NCI-H1105 (cell line): Measurements from ENCODE around the gene GOLPH3.

Source experiments
- DNase-seq: peaks from one replicate; lab custom pipeline; 2025; lab: John Stamatoyannopoulos, UW

GOLPH3 gene

GRCh38 chr5:32170303-32171151 is 3.6 kb downstream of the GOLPH3 start:
- no peak for DNase-seq

DNA sequence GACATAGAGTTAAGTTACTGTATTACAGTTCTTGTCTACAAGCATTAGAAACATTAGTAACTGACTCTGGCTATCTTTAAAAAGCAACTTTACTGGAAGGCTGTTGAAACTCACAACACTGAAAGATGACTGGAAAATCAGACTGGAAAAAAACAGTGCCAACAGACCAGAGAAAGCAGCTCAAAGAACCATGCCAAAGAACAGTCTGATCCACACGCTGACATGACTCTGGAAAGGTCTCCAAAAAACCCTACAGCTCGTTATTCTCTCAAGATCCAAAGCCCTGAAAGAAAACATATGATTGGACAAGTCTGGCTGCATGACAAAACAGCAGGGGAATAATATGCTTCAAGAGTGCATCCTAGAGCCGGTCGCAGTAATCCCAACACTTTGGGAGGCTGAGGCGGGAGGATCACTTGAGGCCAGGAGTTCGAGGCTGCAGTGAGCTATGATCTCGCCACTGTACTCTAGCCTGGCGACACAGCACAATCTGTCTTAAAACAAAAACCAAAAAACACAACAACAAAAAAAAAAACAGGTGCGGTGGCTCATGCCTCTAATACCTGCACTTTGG is 5.6 kb downstream of the GOLPH3 start:
- no peak for DNase-seq

GRCh38 chr5:32165597-32165996 is 8.5 kb downstream of the GOLPH3 start:
- DNase-seq: no peak

- DNase-seq: no peak
Measured at GRCh38 chr5:32163785-32164184, 10.3 kb downstream of the GOLPH3 start.

DNA sequence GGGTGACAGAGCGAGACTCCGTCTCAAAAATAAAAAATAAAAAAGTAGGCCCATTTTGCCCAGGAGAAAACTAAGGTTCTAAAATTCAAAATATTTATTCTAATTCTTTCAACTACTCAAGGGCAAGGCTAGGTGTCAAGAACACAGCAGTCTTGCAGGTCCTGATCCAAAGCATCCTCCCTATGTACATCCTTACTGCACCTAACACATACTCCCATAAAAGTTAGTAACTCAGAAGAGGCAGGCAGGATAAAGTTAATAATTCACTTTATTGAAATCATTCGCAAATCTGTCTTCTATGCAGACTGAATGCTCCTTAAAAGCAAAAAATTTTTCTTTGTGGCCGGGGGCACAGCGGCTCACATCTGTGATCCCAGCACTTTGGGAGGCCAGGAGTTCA is 11.1 kb downstream of the GOLPH3 start:
- no peak for DNase-seq

- no peak for DNase-seq
Measured at GRCh38 chr5:32160228-32160627, 13.9 kb downstream of the GOLPH3 start.

- no peak for DNase-seq
Measured at GRCh38 chr5:32159328-32160072, 14.6 kb downstream of the GOLPH3 start.

DNA sequence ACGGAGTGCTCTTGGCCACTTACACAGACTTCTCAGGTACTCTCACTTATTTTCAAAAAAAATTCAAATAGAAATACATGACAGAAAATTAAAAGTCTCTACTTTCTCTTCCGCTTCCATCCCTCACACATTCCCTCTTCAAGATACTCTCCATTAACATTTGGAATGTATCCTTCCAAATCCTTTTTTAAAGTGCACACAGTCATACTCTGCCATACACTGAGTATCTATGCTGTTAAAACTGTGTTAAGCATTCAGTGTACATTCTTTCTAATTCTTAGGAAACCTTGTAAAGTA is 15.5 kb downstream of the GOLPH3 start:
- DNase-seq: no peak

GRCh38 chr5:32157078-32157477 is 17.0 kb downstream of the GOLPH3 start:
- no peak for DNase-seq

GRCh38 chr5:32156635-32157034 is 17.5 kb downstream of the GOLPH3 start:
- DNase-seq: no peak

- no peak for DNase-seq
Measured at GRCh38 chr5:32155211-32155610, 18.9 kb downstream of the GOLPH3 start.

DNA sequence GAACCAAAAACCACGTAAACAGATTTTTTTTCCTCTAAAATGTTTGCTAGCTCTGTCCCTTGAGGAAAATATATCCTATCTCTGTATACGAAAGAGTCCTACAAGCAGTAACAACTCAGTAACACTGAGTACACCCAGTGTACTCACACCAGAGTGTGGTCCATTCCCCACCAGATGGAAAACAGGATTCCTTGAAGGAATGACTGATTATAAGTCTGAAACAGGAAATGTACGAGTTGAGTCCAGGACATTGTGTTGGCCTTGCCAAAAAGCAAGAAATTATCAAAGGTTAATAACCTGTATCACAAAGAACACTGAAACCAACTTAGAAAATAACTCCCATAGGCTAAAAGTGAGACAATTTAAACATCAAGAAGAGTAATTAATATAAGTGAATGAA is 20.4 kb downstream of the GOLPH3 start:
- no peak for DNase-seq

GRCh38 chr5:32151198-32151597 is 22.9 kb downstream of the GOLPH3 start:
- no peak for DNase-seq

DNA sequence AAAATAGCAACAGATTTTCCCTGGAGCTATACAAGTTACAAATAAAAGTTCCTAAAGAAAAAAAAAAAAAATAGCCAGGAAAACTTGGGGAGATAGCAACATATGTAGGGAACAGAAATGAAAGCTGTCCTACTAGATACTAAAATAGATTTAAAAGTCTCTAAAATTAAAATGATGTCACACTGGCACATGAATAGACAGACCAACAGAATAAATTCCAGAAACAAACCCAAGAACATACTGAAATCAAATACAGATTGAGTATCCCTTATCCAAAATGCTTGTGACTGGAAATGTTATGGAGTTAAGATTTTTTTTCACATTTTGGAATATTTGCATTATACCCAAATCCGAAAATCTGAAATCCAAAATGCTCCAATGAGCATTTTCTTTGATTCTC is 23.8 kb downstream of the GOLPH3 start:
- DNase-seq: no peak

- DNase-seq: no peak
Measured at GRCh38 chr5:32147959-32148358, 26.2 kb downstream of the GOLPH3 start.

DNA sequence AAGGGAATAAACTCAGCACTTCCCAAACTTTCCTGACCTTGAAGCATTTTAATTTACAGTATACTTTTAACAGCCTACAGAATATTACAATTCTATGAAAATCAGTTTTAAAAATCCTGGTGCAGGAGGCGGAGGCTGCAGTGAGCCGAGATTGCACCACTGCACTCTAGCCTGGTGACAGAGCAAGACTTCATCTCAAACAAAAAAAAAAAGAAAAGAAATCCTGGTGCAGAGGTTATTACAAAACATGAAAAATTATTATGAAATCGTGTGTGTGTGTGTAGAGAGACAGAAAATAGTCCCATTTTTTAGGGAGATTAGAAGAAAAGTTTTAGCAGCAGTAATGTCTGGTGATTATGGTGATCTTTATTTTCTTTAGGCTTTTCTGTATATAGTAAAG is 26.9 kb downstream of the GOLPH3 start:
- DNase-seq: no peak

GRCh38 chr5:32145378-32145777 is 28.7 kb downstream of the GOLPH3 start:
- no peak for DNase-seq

- DNase-seq: no peak
Measured at GRCh38 chr5:32144378-32145207, 29.5 kb downstream of the GOLPH3 start.

DNA sequence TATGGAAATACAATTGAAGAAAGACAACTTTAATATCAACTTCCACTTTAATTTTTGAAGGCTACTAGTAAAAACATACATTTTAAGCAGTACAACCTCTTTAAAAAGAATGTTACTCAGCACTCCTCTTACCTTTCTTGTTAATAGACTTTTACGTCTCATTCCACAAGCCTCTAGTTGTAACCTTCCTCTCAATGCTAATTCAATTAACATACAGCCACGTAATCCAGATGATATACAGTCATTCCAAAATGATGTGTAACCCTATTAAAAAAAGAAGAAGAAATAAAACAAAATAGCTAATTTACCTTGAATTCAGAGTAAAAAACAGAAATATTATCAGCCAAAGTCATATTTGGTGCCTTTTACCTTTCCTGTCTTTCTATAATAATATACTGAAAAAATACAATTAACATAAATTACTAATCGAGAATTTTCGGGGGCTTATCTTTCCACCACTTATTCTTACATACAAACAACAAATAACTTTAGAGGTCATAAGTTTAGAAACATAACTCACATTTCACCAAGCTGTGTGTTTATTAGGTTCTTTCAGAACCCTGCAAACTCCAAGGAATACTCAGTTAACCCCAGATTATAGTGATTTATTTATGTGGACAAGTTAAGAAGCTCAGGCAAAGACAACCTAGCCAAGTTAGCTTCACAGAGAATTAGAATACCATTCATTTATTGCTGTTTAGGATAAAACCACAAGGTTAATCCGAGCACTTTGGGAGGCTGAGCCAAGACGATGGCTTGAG is 30.3 kb downstream of the GOLPH3 start:
- DNase-seq: no peak

GRCh38 chr5:32138839-32139493 is 35.2 kb downstream of the GOLPH3 start:
- no peak for DNase-seq

- DNase-seq: no peak
Measured at GRCh38 chr5:32136342-32136741, 37.8 kb downstream of the GOLPH3 start.
